Adrenal gland (tissue), 12 donors: ENCODE data around the gene RABGGTA. TPM values are rescaled to one million over a fixed set of nuclear protein-coding genes. Genes with fewer than 3 reads are reported as not detected.
A peak's percentile ranks its signal among the peaks of the same experiment; 100 is the strongest.

Experiments
- DNase-seq, 7 donors: peaks; one replicate each; pipeline ENCODE4 v3.0.0-alpha.2; 2019 to 2020
- H3K27ac ChIP-seq, 5 donors: fragments of 200-600 bp; sonication (generic) in 4 of 5; 1 replicate in 3 of 5; 2 replicates in 2 of 5; pipeline versions ENCODE4 v1.5.1 to v1.8.0; 2016 to 2020; ENCODE audit warnings: mild to moderate bottlenecking in 1 of 5
- H3K27me3 ChIP-seq: fragments of 200-600 bp; 2 replicates; pipeline ENCODE4 v1.8.0; 2021
- H3K36me3 ChIP-seq, 2 donors: fragments of 200-600 bp; replicated peaks in 1 of 2; 1 replicate in 1 of 2; 2 replicates in 1 of 2; pipeline versions ENCODE4 v1.5.1 to v1.8.0; 2018 to 2022
- H3K4me1 ChIP-seq, 2 donors: fragments of 200-600 bp; replicated peaks in 1 of 2; 1 replicate in 1 of 2; 2 replicates in 1 of 2; pipeline versions ENCODE4 v1.5.1 to v1.8.0; 2018 to 2021
- H3K4me3 ChIP-seq, 4 donors: fragments of 200-600 bp; sonication (generic) in 3 of 4; one replicate each; pipeline ENCODE4 v1.5.1; 2016 to 2018
- H3K9me3 ChIP-seq, 3 donors: fragments of 200-600 bp; sonication (generic) in 1 of 3; replicated peaks in 1 of 3; 1 replicate in 2 of 3; 2 replicates in 1 of 3; pipeline versions ENCODE4 v1.5.1 to v1.8.0; 2016 to 2021
- POLR2A ChIP-seq, 2 donors: fragments of 450-650 bp; IDR thresholded peaks; one replicate each; pipeline ENCODE4 v1.6.1; 2017; ENCODE audit warnings: antibody characterized with exemption in 2 of 2, mild to moderate bottlenecking in 2 of 2, moderate library complexity in 1 of 2
- WGBS, 4 donors: extraction: QIAGEN DNeasy Blood & Tissue Kit in 2 of 4; methylation state at CpG; one replicate each; pipeline versions ENCODE4 v1.1.5 to v1.1.7; 2013 to 2017; 5-methylcytosine and 5-hydroxymethylcytosine counted together
- intact Hi-C, 2 donors: fragments of 100-400 bp; cut with DNase I; formaldehyde crosslinking; loops; one replicate each; pipeline versions ENCODE4 v1.14.1 to v1.15.0; 2022 to 2023
- polyA plus RNA-seq, 3 donors: library from polyadenylated mRNA; stranded (reverse); fragments of 200-250 nt in 2 of 3; fragments of 350-450 nt in 1 of 3; fragmentation: Illumina TruSeq in 1 of 3; extraction: RNeasy Lipid Tissue Mini Kit (QIAGEN cat#74804) in 1 of 3; gene quantifications; one replicate each; pipeline ENCODE4 v1.2.3, GENCODE V29; 2013 to 2014
- total RNA-seq, 9 donors: library from RNA; depleted of rRNA in 4 of 9; stranded (reverse); fragments of >200 nt in 4 of 9; fragments of 120-200 nt in 1 of 9; fragmentation: NEBNext Ultra II Directional in 1 of 9; extraction: Animal tissue kit (Norgen Biotek cat#: 25700) in 1 of 9; gene quantifications; one replicate each; pipeline versions ENCODE4 v1.1.0 to v1.2.4, GENCODE V29; 2013 to 2023
- TF ChIP-seq, protein P1 (sequence below), 6 experiments: fragments of 450-650 bp in 4 of 6; fragments of 200-600 bp in 2 of 6; sonication (generic) in 1 of 6; IDR thresholded peaks; 1 replicate in 5 of 6; 2 replicates in 1 of 6; pipeline versions ENCODE4 v1.5.1 to v1.8.0; 2016 to 2021; ENCODE audit warnings: antibody characterized with exemption in 6 of 6, mild to moderate bottlenecking in 2 of 6, moderate library complexity in 1 of 6
- donor health status: healthy with polysubstance abuse.
- donor health status: Bipolar disorder and iron deficiency.
- donor health status: DM: yes; HTN: yes; CAD: no.
- donor health status: DM: no; HTN: no; CAD: no.
- donor health status: DM: no; HTN: no; CAD: no.
- donor health status: DM: yes; HTN: yes; CAD: no.

The RABGGTA gene
- total and polyA plus RNA-seq, 12 donors, result 15.7 to 124 (median 32.6) TPM

DNA sequence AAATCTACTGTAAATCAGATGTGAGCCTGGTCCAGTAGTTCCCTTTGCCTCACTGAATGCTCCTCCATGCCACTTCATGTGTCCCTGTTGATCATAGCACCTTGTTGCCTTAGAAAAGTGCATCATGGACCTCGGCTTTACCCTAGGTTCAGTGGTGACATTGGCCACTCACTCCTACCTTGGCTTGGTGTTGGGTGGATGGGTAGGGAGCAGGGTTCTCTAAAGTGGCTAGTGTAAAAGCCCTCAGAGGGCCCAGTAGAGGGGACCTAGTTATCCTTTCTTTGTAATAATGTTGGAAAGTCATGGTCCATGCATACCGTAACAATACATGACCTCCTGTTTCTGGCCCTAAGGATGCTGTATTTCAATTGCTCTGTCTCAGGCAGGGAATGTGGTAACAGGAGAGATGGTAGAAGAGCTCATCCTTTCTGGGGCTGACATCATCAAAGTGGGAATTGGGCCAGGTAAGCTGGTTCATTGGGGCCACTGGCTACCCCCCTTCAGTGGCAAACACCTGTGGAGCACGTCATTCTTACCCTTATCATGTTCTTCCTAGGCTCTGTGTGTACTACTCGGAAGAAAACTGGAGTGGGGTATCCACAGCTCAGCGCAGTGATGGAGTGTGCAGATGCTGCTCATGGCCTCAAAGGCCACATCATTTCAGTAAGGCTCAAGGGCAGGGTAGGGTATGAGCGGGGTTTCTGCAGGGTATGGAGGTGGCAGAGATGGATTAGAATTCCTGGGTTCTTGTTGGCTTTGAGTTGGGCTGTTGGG is 34.5 kb downstream of the RABGGTA start:
- peak overlapping the region in 2 of 5 donors; percentile 28 to 77 for H3K27ac ChIP-seq
- intact Hi-C loops, result loop anchor here in 1 of 2 donors (5.0 kb wide), 1 partner anchor 205 kb away; the partner anchor contains the start of gene SDR39U1
- H3K27me3 ChIP-seq, result no peaks in the 10 kb centered on the region

DNA sequence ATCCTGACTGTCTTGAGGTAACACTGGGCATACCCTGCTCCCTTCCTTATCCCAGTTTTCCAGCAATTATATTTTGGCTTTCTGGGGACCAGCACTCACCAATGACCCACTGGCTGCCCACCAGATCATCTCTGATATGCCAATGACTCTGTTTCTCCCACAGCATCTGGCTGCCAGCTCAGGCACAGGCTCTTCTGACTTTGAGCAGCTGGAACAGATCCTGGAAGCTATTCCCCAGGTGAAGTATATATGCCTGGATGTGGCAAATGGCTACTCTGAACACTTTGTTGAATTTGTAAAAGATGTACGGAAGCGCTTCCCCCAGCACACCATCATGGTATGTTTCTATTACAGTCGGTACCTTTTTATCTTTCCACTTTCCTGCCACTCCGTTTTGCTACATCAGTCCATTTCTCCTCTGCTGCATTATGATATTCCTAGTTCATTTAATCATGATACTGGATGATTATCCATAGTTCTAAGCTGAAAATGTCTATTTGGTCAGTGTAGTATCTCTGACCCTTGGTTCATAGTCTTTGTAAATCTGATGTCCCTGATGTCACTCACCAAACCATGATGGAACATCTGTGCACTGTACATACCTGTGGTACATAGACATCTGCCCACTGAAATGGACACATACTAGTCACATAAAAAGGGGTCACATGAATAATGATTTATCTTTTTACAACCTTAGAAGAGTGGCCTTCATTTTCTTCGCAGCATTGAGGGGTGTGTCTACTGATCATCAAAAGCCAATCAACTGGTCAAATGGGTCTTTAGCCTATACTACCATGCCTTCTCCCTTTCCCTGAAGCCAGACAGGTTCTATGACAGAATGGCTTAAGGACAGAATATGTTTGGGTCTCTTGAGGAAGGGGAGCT is 35.4 kb downstream of the RABGGTA start:
- H3K36me3 ChIP-seq, result peaks cover 0 to 64% of the 10 kb centered on the region in 2 donors
- H3K27ac ChIP-seq, result peak overlapping the region in 2 of 5 donors; percentile 77 to 93
- H3K4me3 ChIP-seq, result no peak overlapping the region
- DNase-seq, result peak in 2 of 7 donors; percentile 10 to 36
- TF ChIP-seq, protein P1, sequence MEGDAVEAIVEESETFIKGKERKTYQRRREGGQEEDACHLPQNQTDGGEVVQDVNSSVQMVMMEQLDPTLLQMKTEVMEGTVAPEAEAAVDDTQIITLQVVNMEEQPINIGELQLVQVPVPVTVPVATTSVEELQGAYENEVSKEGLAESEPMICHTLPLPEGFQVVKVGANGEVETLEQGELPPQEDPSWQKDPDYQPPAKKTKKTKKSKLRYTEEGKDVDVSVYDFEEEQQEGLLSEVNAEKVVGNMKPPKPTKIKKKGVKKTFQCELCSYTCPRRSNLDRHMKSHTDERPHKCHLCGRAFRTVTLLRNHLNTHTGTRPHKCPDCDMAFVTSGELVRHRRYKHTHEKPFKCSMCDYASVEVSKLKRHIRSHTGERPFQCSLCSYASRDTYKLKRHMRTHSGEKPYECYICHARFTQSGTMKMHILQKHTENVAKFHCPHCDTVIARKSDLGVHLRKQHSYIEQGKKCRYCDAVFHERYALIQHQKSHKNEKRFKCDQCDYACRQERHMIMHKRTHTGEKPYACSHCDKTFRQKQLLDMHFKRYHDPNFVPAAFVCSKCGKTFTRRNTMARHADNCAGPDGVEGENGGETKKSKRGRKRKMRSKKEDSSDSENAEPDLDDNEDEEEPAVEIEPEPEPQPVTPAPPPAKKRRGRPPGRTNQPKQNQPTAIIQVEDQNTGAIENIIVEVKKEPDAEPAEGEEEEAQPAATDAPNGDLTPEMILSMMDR (IDR thresholded peaks at IDR 0.05), result no peak
- TF ChIP-seq POLR2A (IDR thresholded peaks at IDR 0.05), result no peak
- H3K9me3 ChIP-seq, result no peaks in the 10 kb centered on the region
- WGBS, 4 donors, result 86 to 92% (median 89%) methylated on average over 5 of the region's 5 CpGs
- intact Hi-C loops, result loop anchor here in 1 of 2 donors (5.0 kb wide), 1 partner anchor 206 kb away; the partner anchor contains the start of gene SDR39U1
- H3K4me1 ChIP-seq, result peaks cover 41 to 66% of the 10 kb centered on the region in 2 donors
- H3K27me3 ChIP-seq, result no peaks in the 10 kb centered on the region

More for the DNA sequence above, 34.5 kb downstream of the RABGGTA start:
- peak in 2 of 7 donors; percentile 10 to 47 for DNase-seq
- Histone ChIP-seq H3K4me3 (no peak overlapping the region), H3K36me3 (peaks cover 0 to 64% of the 10 kb centered on the region in 2 donors), H3K4me1 (peaks cover 40 to 68% of the 10 kb centered on the region in 2 donors), H3K9me3 (no peaks in the 10 kb centered on the region)
- TF ChIP-seq, protein P1 (IDR thresholded peaks at IDR 0.05), result no peak
- no peak for TF ChIP-seq POLR2A (IDR thresholded peaks at IDR 0.05)
- WGBS, 4 donors, result 94 to 100% (median 96%) methylated on average over 6 of the region's 6 CpGs

GRCh38 chr14:24234095-24235005 is 37.0 kb downstream of the RABGGTA start:
- Histone ChIP-seq H3K9me3 (no peaks in the 10 kb centered on the region), H3K4me1 (peaks cover 29 to 54% of the 10 kb centered on the region in 2 donors), H3K27me3 (no peaks in the 10 kb centered on the region), H3K4me3 (peak overlapping the region in 1 of 4 donors; percentile 2), H3K27ac (peak overlapping the region in 4 of 5 donors; percentile 27 to 93 (median 63)), H3K36me3 (peaks cover 0 to 47% of the 10 kb centered on the region in 2 donors)
- intact Hi-C loops, result loop anchor here in 1 of 2 donors (5.0 kb wide), 1 partner anchor 208 kb away; the partner anchor contains the start of gene SDR39U1
- DNase-seq, result peak in 2 of 7 donors; percentile 7 to 14
- TF ChIP-seq, protein P1 (IDR thresholded peaks at IDR 0.05), result no peak
- peak in 1 of 2 donors; percentile 23 for TF ChIP-seq POLR2A (IDR thresholded peaks at IDR 0.05)
- WGBS, 4 donors, result 74 to 78% (median 77%) methylated on average over 3 of the region's 3 CpGs
